DND-41 (cell line): ENCODE results near the gene SLC12A7.

ENCODE experiments used
- CTCF ChIP-seq: IDR thresholded peaks from 2 replicates; pipeline ENCODE4 v1.5.1; 2012; ENCODE audit warnings: borderline replicate concordance, low read length, moderate library complexity, mild to moderate bottlenecking; ENCODE audit not compliant: poor library complexity, severe bottlenecking; ENCODE audit errors: extremely low read depth
- EZH2 ChIP-seq: IDR thresholded peaks from 3 replicates; pipeline ENCODE4 v1.6.1; 2012; ENCODE audit warnings: borderline replicate concordance, low read depth, mild to moderate bottlenecking, moderate library complexity, low read length, inconsistent platforms; ENCODE audit not compliant: severe bottlenecking

- TF ChIP-seq EZH2 (no peak), CTCF (no peak)
Observed at GRCh38 chr5:1036504-1037122, 75.2 kb downstream of the SLC12A7 start.
